ENCODE measurements around the gene CKB.

Gene CKB

GRCh38 chr14:103483600-103483999 lies 39.0 kb downstream of the CKB start:
- DNase-seq = no peak

- DNase-seq = peak; percentile 84
These were observed 42.0 kb downstream of the CKB start for GRCh38 chr14:103480595-103480994.

- DNase-seq = no peak
These were observed 46.0 kb downstream of the CKB start for GRCh38 chr14:103476631-103477030.

- no peak for DNase-seq
These were observed 46.6 kb downstream of the CKB start for GRCh38 chr14:103476065-103476464.

GRCh38 chr14:103474893-103475292 lies 47.7 kb downstream of the CKB start:
- no peak for DNase-seq

- no peak for DNase-seq
These were observed 49.7 kb downstream of the CKB start for GRCh38 chr14:103472939-103473338.

Measured in suppressor macrophage treated with lipopolysaccharide for 4 hours (primary cell).